Mucosa of gallbladder (tissue), 1 donor: ENCODE results near the gene BANP. TPM values are rescaled to one million over a fixed set of nuclear protein-coding genes. Genes with fewer than 3 reads are reported as not detected.
"Not testable (repeated sequence)": the region's sequence is repeated elsewhere in the genome, so short reads cannot be mapped to it uniquely, and the experiment has no call there.

Experiments
- DNase-seq: peaks from one replicate; pipeline ENCODE4 v3.0.0-alpha.2; 2020; ENCODE audit warnings: low spot score
- total RNA-seq: library from RNA; stranded (reverse); gene quantifications from one replicate; pipeline ENCODE4 v1.2.1, GENCODE V29; 2021
- donor health status: DM: no; HTN: no; CAD: no.

BANP gene
- total RNA-seq, 1 donor from 2014 or later = 31.7 TPM

- no peak for DNase-seq
Observed at GRCh38 chr16:88014954-88015805, 63.9 kb downstream of the BANP start.

- no peak for DNase-seq
Observed at GRCh38 chr16:88015806-88016140, 64.5 kb downstream of the BANP start.

GRCh38 chr16:88016386-88016785 is 65.2 kb downstream of the BANP start:
- not testable (repeated sequence) for DNase-seq

- no peak for DNase-seq
Observed at GRCh38 chr16:88016964-88017363, 65.7 kb downstream of the BANP start.

- no peak for DNase-seq
Observed at GRCh38 chr16:88017587-88018101, 66.4 kb downstream of the BANP start.

GRCh38 chr16:88018382-88018781 is 67.1 kb downstream of the BANP start:
- DNase-seq = not testable (repeated sequence)

GRCh38 chr16:88019041-88019820 is 68.0 kb downstream of the BANP start:
- not testable (repeated sequence) for DNase-seq

- DNase-seq = no peak
Observed at GRCh38 chr16:88019821-88020515, 68.7 kb downstream of the BANP start.

- DNase-seq = no peak
Observed at GRCh38 chr16:88020516-88020885, 69.3 kb downstream of the BANP start.

GRCh38 chr16:88021041-88021970 is 70.1 kb downstream of the BANP start:
- DNase-seq = not testable (repeated sequence)

GRCh38 chr16:88022076-88023042 is 71.1 kb downstream of the BANP start:
- DNase-seq = no peak

- DNase-seq = no peak
Observed at GRCh38 chr16:88023366-88023765, 72.1 kb downstream of the BANP start.

- no peak for DNase-seq
Observed at GRCh38 chr16:88023786-88024185, 72.6 kb downstream of the BANP start.

- not testable (repeated sequence) for DNase-seq
Observed at GRCh38 chr16:88024491-88025085, 73.4 kb downstream of the BANP start.

GRCh38 chr16:88025086-88025492 is 73.9 kb downstream of the BANP start:
- not testable (repeated sequence) for DNase-seq

GRCh38 chr16:88025828-88026555 is 74.8 kb downstream of the BANP start:
- not testable (repeated sequence) for DNase-seq

GRCh38 chr16:88026964-88027938 is 76.0 kb downstream of the BANP start:
- no peak for DNase-seq
